Transverse colon (tissue), 4 donors: ENCODE measurements around the gene SLF2. TPM values are rescaled to one million over a fixed set of nuclear protein-coding genes. Genes with fewer than 3 reads are reported as not detected.

Source experiments
- DNase-seq: peaks from one replicate; pipeline ENCODE4 v3.0.0-alpha.2; 2019
- H3K27ac ChIP-seq, 4 donors: fragments of 200-600 bp; sonication (generic); 2 replicates each; pipeline ENCODE4 v1.5.1; 2016 to 2018; ENCODE audit warnings: inconsistent platforms in 4 of 4
- H3K27me3 ChIP-seq: fragments of 200-600 bp; sonication (generic); 2 replicates; pipeline ENCODE4 v1.5.1; 2017; ENCODE audit warnings: inconsistent platforms
- H3K36me3 ChIP-seq, 4 donors: fragments of 200-600 bp; sonication (generic); 2 replicates each; pipeline ENCODE4 v1.5.1; 2017 to 2019; ENCODE audit warnings: inconsistent platforms in 4 of 4
- H3K4me1 ChIP-seq, 4 donors: fragments of 200-600 bp; sonication (generic); 2 replicates each; pipeline ENCODE4 v1.5.1; 2017 to 2020; ENCODE audit warnings: inconsistent platforms in 4 of 4
- H3K4me3 ChIP-seq, 4 donors: fragments of 200-600 bp; sonication (generic); 1 replicate in 1 of 4; 2 replicates in 3 of 4; pipeline versions ENCODE4 v1.5.1 to v1.6.1; 2017 to 2019; ENCODE audit warnings: inconsistent platforms in 4 of 4
- H3K9me3 ChIP-seq, 2 donors: fragments of 200-600 bp; sonication (generic); 2 replicates each; pipeline ENCODE4 v1.5.1; 2017 to 2019; ENCODE audit warnings: inconsistent platforms in 2 of 2
- EP300 ChIP-seq: sonication (generic); formaldehyde crosslinking; IDR thresholded peaks from one replicate; pipeline ENCODE4 v1.6.1; 2017; ENCODE audit warnings: antibody characterized with exemption, low read depth
- POLR2A ChIP-seq: fragments of 450-650 bp; IDR thresholded peaks from one replicate; pipeline ENCODE4 v1.6.1; 2016; ENCODE audit warnings: antibody characterized with exemption, mild to moderate bottlenecking, moderate library complexity
- POLR2AphosphoS5 ChIP-seq, 3 donors: sonication (generic); formaldehyde crosslinking; IDR thresholded peaks; one replicate each; pipeline ENCODE4 v1.6.1; 2016; ENCODE audit warnings: antibody characterized with exemption in 3 of 3
- WGBS, 2 donors: methylation state at CpG; one replicate each; pipeline ENCODE4 v1.1.5; 2018; ENCODE audit warnings: low coverage in 1 of 2; 5-methylcytosine and 5-hydroxymethylcytosine counted together
- in situ Hi-C, 4 donors: fragments of 200-750 bp; cut with MboI; loops; one replicate each; pipeline versions ENCODE4 v1.15.0 to v1.15.1; 2017; ENCODE audit warnings: low sequenced_read_pairs in 3 of 4, low pct_ligation_motif_present in 1 of 4, low pct_unique_long_range_greater_than_20kb in 1 of 4
- intact Hi-C: fragments of 100-400 bp; cut with DNase I; formaldehyde crosslinking; loops from one replicate; pipeline ENCODE4 v1.15.1; 2023; ENCODE audit warnings: low total_unique reads
- total RNA-seq, 4 donors: library from RNA; depleted of rRNA; stranded (reverse); fragments of >200 nt; gene quantifications; one replicate each; pipeline ENCODE4 v1.1.0, GENCODE V29; 2016
- TF ChIP-seq, protein P1 (sequence below), 5 experiments: fragments of 200-600 bp in 3 of 5; fragments of 450-650 bp in 2 of 5; sonication (generic) in 3 of 5; IDR thresholded peaks; 1 replicate in 2 of 5; 2 replicates in 3 of 5; pipeline ENCODE4 v1.5.1; 2016 to 2017; ENCODE audit warnings: antibody characterized with exemption in 5 of 5, inconsistent platforms in 3 of 5, mild to moderate bottlenecking in 2 of 5, moderate library complexity in 1 of 5

Gene SLF2
- total RNA-seq, 4 donors from 2014 or later, result 25.4 to 55.1 (median 33.1) TPM

DNA sequence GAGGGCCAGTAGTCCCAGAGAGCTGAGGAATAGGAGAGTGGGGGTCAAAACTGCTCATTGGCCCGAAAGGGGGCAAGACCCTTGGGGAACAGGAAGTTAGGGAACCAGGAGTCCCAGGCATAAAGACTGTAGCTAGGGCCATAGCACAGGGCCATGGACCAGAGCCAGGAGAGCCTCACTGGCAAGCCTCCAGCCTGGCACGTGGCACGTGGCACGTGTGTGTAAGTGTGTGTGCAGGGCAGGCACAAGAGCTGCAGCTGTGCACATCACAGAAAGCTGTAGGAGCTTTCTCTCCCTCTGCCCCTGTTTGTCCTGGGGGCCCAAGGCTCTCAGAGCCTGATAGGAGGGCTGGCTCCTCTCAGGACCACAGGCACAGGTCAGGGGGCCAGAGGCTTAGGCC is 47.8 kb upstream of the SLF2 start:
- H3K27me3 ChIP-seq, result peaks cover 68% of the 10 kb centered on the region
- H3K36me3 ChIP-seq, result no peaks in the 10 kb centered on the region
- peak; percentile 17 for DNase-seq
- 38 to 67% methylated on average over 1 to 4 of the region's 4 CpGs for WGBS, 2 donors
- in situ Hi-C loops, result loop anchor here in 1 of 4 donors (25.0 kb wide), 1 partner anchor 303 kb away; no protein-coding TSS in a partner anchor
- H3K4me1 ChIP-seq, result no peaks in the 10 kb centered on the region
- H3K4me3 ChIP-seq, result no peak overlapping the region
- TF ChIP-seq POLR2AphosphoS5 (IDR thresholded peaks at IDR 0.05) (no peak), EP300 (no peak), POLR2A (no peak)
- TF ChIP-seq, protein P1, sequence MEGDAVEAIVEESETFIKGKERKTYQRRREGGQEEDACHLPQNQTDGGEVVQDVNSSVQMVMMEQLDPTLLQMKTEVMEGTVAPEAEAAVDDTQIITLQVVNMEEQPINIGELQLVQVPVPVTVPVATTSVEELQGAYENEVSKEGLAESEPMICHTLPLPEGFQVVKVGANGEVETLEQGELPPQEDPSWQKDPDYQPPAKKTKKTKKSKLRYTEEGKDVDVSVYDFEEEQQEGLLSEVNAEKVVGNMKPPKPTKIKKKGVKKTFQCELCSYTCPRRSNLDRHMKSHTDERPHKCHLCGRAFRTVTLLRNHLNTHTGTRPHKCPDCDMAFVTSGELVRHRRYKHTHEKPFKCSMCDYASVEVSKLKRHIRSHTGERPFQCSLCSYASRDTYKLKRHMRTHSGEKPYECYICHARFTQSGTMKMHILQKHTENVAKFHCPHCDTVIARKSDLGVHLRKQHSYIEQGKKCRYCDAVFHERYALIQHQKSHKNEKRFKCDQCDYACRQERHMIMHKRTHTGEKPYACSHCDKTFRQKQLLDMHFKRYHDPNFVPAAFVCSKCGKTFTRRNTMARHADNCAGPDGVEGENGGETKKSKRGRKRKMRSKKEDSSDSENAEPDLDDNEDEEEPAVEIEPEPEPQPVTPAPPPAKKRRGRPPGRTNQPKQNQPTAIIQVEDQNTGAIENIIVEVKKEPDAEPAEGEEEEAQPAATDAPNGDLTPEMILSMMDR (IDR thresholded peaks at IDR 0.05), result no peak
- intact Hi-C loops, result no loop called here
- no peaks in the 10 kb centered on the region for H3K9me3 ChIP-seq
- H3K27ac ChIP-seq, result no peak overlapping the region

DNA sequence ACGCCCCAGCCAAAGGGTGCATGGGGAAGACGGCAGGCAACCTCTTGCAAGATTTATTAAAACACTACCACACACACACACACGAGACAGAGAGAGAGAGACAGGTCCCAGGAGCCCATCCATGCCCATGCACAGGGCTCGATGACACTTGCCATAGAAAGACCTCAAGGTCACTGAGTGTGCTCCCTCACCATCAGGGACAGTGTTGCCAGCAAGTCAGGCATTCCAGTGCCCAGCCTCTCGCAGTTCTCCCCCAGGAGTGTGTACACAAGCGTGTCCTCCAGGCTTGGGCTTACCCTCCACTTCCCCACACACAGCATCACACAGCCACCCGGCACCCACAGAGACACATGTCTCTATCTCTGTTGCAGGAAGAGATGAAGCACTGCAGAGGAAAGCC is 46.8 kb upstream of the SLF2 start:
- Histone ChIP-seq H3K27me3 (peaks cover 59% of the 10 kb centered on the region), H3K27ac (no peak overlapping the region), H3K9me3 (no peaks in the 10 kb centered on the region), H3K4me3 (no peak overlapping the region), H3K36me3 (no peaks in the 10 kb centered on the region), H3K4me1 (no peaks in the 10 kb centered on the region)
- in situ Hi-C loops (loop anchor here in 1 of 4 donors (25.0 kb wide), 1 partner anchor 304 kb away; no protein-coding TSS in a partner anchor), intact Hi-C loops (no loop called here)
- 72% methylated on average over 7 of the region's 7 CpGs; no CpG with 5 or more reads in 1 of the 2 donors for WGBS, 2 donors
- DNase-seq, result no peak
- TF ChIP-seq POLR2A, result no peak
- TF ChIP-seq POLR2AphosphoS5 (IDR thresholded peaks at IDR 0.05), result no peak
- TF ChIP-seq, protein P1 (IDR thresholded peaks at IDR 0.05), result no peak
- TF ChIP-seq EP300, result no peak

DNA sequence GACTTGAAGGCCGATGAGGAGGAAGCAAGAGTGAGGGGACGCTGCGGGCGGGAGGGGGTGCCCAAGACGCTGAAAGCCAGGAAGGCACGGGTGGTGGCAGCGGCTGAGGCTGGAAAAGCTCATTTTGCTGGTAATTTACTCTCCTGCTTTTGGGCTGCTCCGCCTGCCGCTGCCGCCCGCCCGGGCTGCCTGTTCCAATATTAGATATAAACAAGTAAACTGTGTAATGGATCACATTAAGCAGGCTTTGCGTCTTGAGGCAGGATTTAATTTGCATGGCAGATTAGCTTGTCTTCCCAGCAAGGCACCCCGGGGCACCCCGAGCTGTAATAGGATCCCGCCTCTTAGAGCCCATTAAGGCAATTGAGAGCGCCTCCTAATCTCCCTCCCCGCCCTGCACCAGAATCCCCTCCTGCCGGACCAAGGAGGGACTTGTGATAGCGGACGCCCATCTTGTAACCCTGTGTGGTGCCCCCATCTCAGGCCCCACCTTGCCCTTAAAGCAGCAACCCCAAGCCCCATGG is 46.1 kb upstream of the SLF2 start:
- H3K27ac ChIP-seq, result no peak overlapping the region
- in situ Hi-C loops, result loop anchor here in 1 of 4 donors (25.0 kb wide), 1 partner anchor 304 kb away; no protein-coding TSS in a partner anchor
- no peaks in the 10 kb centered on the region for H3K36me3 ChIP-seq
- DNase-seq, result no peak
- peaks cover 55% of the 10 kb centered on the region for H3K27me3 ChIP-seq
- no peak overlapping the region for H3K4me3 ChIP-seq
- no peaks in the 10 kb centered on the region for H3K4me1 ChIP-seq
- intact Hi-C loops, result no loop called here
- TF ChIP-seq EP300 (no peak), POLR2AphosphoS5 (IDR thresholded peaks at IDR 0.05) (no peak), POLR2A (no peak)
- TF ChIP-seq, protein P1 (IDR thresholded peaks at IDR 0.05), result no peak
- 52 to 60% methylated on average over 2 to 21 of the region's 21 CpGs for WGBS, 2 donors
- no peaks in the 10 kb centered on the region for H3K9me3 ChIP-seq

- Histone ChIP-seq H3K36me3 (no peaks in the 10 kb centered on the region), H3K27ac (no peak overlapping the region), H3K4me3 (no peak overlapping the region), H3K4me1 (no peaks in the 10 kb centered on the region), H3K27me3 (peaks cover 54% of the 10 kb centered on the region), H3K9me3 (no peaks in the 10 kb centered on the region)
- DNase-seq, result no peak
- intact Hi-C loops (no loop called here), in situ Hi-C loops (loop anchor here in 1 of 4 donors (25.0 kb wide), 1 partner anchor 305 kb away; no protein-coding TSS in a partner anchor)
- TF ChIP-seq POLR2AphosphoS5 (IDR thresholded peaks at IDR 0.05) (no peak), POLR2A (no peak), EP300 (no peak)
- TF ChIP-seq, protein P1 (IDR thresholded peaks at IDR 0.05), result no peak
- WGBS, 2 donors, result 60 to 67% methylated on average over 1 to 8 of the region's 8 CpGs
Measured at GRCh38 chr10:100867261-100867963, 45.4 kb upstream of the SLF2 start.
